Stimulated activated CD4-positive, alpha-beta T cell treated with anti-CD3 and anti-CD28 coated beads, Interleukin-12 subunit alpha, Interleukin-12 subunit beta, amount 100 ng/mL, for 4 hours (primary cell): ENCODE measurements around the gene EMID1.
"Not testable (repeated sequence)": the region's sequence is repeated elsewhere in the genome, so short reads cannot be mapped to it uniquely, and the experiment has no call there.

Experiments
- DNase-seq: peaks from one replicate; pipeline ENCODE4 v3.0.0-alpha.2; 2020

The EMID1 gene

GRCh38 chr22:29211466-29211865 is 5.8 kb downstream of the EMID1 start:
- DNase-seq = no peak

- no peak for DNase-seq
Observed at GRCh38 chr22:29212743-29213142, 7.0 kb downstream of the EMID1 start.

GRCh38 chr22:29213493-29213892 is 7.8 kb downstream of the EMID1 start:
- DNase-seq = no peak

GRCh38 chr22:29214232-29214631 is 8.5 kb downstream of the EMID1 start:
- no peak for DNase-seq

- DNase-seq = no peak
Observed at GRCh38 chr22:29215012-29215860, 9.5 kb downstream of the EMID1 start.

GRCh38 chr22:29216011-29216872 is 10.5 kb downstream of the EMID1 start:
- no peak for DNase-seq

- DNase-seq = no peak
Observed at GRCh38 chr22:29216873-29217666, 11.4 kb downstream of the EMID1 start.

GRCh38 chr22:29217827-29218757 is 12.4 kb downstream of the EMID1 start:
- no peak for DNase-seq

GRCh38 chr22:29218758-29219408 is 13.2 kb downstream of the EMID1 start:
- DNase-seq = no peak

- not testable (repeated sequence) for DNase-seq
Observed at GRCh38 chr22:29219409-29219782, 13.7 kb downstream of the EMID1 start.

GRCh38 chr22:29219881-29220670 is 14.4 kb downstream of the EMID1 start:
- no peak for DNase-seq

GRCh38 chr22:29224121-29224858 is 18.6 kb downstream of the EMID1 start:
- no peak for DNase-seq

- DNase-seq = no peak
Observed at GRCh38 chr22:29224859-29225410, 19.2 kb downstream of the EMID1 start.

- DNase-seq = no peak
Observed at GRCh38 chr22:29225422-29226090, 19.9 kb downstream of the EMID1 start.

GRCh38 chr22:29226351-29226981 is 20.8 kb downstream of the EMID1 start:
- no peak for DNase-seq

- no peak for DNase-seq
Observed at GRCh38 chr22:29230972-29231875, 25.5 kb downstream of the EMID1 start.
